22Rv1 (cell line): ENCODE results near the gene ESRRG.

Source experiments
- H3K27ac ChIP-seq: fragments of 450-650 bp; 2 replicates; pipeline ENCODE4 v1.5.1; 2017
- ZFX ChIP-seq: fragments of 450-650 bp; IDR thresholded peaks from 2 replicates; pipeline ENCODE4 v1.6.1; 2017; ENCODE audit warnings: antibody characterized with exemption, borderline replicate concordance
- TF ChIP-seq, protein P1 (sequence below): fragments of 450-650 bp; IDR thresholded peaks from 2 replicates; pipeline ENCODE4 v1.5.1; 2017; ENCODE audit warnings: mild to moderate bottlenecking

The ESRRG gene

GRCh38 chr1:216750961-216751360 lies 27.7 kb upstream of the ESRRG start:
- H3K27ac ChIP-seq, result no peak overlapping the region
- no peak for TF ChIP-seq ZFX
- TF ChIP-seq, protein P1, sequence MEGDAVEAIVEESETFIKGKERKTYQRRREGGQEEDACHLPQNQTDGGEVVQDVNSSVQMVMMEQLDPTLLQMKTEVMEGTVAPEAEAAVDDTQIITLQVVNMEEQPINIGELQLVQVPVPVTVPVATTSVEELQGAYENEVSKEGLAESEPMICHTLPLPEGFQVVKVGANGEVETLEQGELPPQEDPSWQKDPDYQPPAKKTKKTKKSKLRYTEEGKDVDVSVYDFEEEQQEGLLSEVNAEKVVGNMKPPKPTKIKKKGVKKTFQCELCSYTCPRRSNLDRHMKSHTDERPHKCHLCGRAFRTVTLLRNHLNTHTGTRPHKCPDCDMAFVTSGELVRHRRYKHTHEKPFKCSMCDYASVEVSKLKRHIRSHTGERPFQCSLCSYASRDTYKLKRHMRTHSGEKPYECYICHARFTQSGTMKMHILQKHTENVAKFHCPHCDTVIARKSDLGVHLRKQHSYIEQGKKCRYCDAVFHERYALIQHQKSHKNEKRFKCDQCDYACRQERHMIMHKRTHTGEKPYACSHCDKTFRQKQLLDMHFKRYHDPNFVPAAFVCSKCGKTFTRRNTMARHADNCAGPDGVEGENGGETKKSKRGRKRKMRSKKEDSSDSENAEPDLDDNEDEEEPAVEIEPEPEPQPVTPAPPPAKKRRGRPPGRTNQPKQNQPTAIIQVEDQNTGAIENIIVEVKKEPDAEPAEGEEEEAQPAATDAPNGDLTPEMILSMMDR, result no peak

DNA sequence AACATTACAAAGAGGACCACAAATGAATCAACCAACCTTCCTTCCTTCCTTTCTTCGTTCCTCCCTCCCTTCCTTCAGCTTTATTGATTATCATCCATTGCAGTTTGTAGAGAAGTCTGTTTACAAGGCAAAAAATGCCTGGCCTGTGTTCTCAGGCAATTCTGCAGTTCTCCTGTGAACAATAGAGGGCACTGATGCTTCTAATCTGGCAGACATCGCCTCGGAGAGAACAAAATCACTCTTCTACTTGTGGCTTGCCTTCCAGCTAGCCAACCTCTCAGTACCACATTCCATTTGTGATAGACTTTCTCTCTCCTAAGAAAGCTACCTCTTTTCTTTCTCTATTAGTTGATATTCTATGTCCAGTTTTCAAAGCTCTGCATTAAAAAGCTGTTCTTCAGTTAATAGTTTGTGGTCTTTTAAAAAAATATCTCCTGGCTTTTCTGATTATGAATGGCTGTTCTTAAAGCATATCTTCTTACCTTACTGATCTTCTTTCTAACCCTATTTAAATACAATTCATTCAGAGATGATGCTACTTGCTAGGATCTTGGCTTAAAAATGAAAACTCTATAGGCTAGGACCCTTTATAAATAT lies 26.9 kb upstream of the ESRRG start:
- H3K27ac ChIP-seq, result no peak overlapping the region
- TF ChIP-seq, protein P1, result peak; percentile 93
- TF ChIP-seq ZFX, result no peak

DNA sequence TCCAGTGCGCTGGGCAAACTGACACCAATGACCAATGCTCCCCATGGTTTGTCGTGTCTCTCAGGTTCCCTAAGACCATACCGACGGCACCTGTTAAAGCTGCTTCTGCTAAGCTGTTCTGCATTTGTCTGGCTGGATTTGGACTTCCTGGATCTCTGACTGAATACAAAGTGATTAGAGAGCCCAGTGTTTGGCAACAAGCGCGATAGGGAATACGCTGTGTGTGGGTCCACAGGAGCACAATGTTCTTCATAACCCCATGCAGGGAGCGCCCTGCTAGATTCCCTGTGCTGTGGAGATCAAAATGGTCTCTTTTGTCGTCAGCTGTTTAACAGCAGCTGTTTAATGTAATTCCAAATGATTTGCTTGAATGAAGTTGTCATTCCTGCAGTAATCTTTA lies 26.0 kb upstream of the ESRRG start:
- no peak overlapping the region for H3K27ac ChIP-seq
- TF ChIP-seq, protein P1, result no peak
- no peak for TF ChIP-seq ZFX

DNA sequence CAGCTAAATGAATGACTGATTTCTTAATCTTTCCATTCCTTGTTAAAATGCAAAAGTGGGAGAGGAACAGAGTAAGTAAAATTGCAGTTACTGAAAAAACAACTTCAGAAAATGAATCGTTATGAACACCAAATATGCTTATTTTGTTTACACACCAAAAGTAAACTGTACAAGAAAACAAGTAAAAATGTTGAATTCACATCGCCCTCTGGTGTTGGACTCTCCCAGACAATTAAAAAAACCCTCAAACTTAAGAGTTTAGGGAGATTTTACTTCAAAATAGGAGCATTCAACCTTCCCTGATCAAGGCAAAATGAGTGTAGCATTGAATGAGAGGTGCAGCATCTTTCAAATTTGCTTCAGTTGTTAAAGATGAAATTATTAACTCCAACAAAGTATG lies 19.4 kb upstream of the ESRRG start:
- H3K27ac ChIP-seq, result no peak overlapping the region
- TF ChIP-seq, protein P1, result peak; percentile 70
- no peak for TF ChIP-seq ZFX

GRCh38 chr1:216740331-216740730 lies 17.1 kb upstream of the ESRRG start:
- TF ChIP-seq ZFX, result no peak
- TF ChIP-seq, protein P1, result no peak
- H3K27ac ChIP-seq, result no peak overlapping the region

DNA sequence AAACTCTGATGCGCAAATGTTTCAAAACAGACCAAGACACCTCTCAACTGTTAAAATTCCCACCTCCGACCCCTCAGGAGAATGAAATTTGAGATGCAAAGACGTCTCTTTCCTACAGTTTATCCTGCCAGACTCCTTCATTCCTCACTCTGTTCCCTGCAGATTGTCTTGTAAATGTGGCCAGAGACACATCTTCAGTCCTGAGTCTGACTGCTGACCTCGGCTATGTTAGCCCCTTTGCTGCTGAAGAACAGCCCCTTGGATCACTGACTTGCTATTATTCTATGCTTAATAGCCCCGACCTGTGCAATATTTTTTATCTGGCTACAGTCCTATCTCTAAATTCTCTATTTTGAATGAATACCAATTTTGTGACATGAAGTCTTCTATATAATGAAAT lies 16.6 kb upstream of the ESRRG start:
- TF ChIP-seq, protein P1, result no peak
- no peak for TF ChIP-seq ZFX
- H3K27ac ChIP-seq, result no peak overlapping the region

- no peak for TF ChIP-seq ZFX
- TF ChIP-seq, protein P1, result no peak
- H3K27ac ChIP-seq, result no peak overlapping the region
These were observed 8.9 kb upstream of the ESRRG start for GRCh38 chr1:216732121-216732520.
